ENCODE data around the gene SEMA3B. TPM values are rescaled to one million over a fixed set of nuclear protein-coding genes. Genes with fewer than 3 reads are reported as not detected.

The SEMA3B gene
- total and polyA plus RNA-seq, 9 of the 15 experiments (the other 6 are each of a cell fraction or from before 2014, with no cell fraction given): 0.03 to 1.8 (median 0.55) TPM; not detected in 1

DNA sequence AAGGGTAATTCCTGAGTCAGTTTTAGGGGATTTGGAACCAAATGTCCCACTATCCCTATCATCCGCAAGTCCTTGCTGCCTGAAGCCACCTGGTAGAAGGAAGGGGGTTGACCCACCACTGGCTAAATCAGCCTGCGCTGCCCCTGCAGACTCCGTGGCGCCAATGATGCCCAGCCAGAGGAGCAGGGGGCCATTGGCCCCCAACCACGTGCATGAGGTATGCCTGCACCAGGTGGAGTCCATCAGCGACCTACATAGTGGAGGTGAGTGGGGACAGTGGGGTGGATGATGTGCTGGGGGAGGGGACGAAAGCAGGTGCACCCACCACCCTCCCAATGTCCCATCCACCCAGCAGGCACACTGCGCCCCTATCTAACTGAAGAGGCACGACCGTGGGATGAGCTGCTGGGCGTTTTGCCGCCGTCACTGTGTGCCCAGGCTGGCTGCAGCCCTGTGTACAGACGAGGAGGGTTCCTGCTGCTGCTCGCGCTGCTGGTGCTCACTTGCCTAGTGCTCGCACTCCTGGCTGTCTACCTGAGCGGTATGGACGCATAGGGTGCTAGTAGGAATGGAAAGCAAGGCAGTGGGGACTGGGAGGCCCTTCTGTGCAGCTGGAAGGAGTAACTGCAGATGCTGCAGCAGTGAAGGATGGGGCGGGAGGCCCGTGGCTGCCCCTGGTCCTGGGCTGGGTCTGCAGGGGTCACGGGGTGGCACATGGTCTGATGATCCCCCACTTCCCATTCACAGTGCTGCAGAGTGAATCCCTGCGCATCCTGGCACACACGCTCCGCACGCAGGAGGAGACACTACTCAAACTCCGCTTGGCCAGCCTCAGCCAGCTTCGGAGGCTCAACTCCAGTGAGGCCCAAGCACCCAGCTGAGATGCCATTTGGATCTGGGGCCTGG, 17.6 kb downstream of the SEMA3B start:
- no peak for FAIRE-seq
- peak; percentile 35 for TF ChIP-seq RBM22 (IDR thresholded peaks at IDR 0.05; ENCODE audit: low read depth, low read length, poor library complexity, severe bottlenecking)
- no peak for TF ChIP-seq ZNF217 (CRISPR knock-in tag; IDR thresholded peaks at IDR 0.05)
- TF ChIP-seq POLR2G (IDR thresholded peaks at IDR 0.05; ENCODE audit: low read depth, low read length): peak; percentile 61; the same call in 1 of the 2 replicates
- TF ChIP-seq SP2 (IDR thresholded peaks at IDR 0.05; ENCODE audit: extremely low read depth, low read depth, low read length, poor library complexity, severe bottlenecking): no peak
- no peak for TF ChIP-seq CBFB (CRISPR knock-in tag; IDR thresholded peaks at IDR 0.05)
- TF ChIP-seq, protein P1, sequence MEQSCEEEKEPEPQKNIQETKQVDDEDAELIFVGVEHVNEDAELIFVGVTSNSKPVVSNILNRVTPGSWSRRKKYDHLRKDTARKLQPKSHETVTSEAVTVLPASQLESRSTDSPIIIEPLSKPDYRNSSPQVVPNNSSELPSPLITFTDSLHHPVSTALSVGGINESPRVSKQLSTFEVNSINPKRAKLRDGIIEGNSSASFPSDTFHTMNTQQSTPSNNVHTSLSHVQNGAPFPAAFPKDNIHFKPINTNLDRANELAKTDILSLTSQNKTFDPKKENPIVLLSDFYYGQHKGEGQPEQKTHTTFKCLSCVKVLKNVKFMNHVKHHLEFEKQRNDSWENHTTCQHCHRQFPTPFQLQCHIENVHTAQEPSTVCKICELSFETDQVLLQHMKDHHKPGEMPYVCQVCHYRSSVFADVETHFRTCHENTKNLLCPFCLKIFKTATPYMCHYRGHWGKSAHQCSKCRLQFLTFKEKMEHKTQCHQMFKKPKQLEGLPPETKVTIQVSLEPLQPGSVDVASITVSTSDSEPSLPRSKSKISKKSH (CRISPR knock-in tag; IDR thresholded peaks at IDR 0.05): no peak
- TF ChIP-seq ZNF592 (IDR thresholded peaks at IDR 0.05): no peak
- TF ChIP-seq BRD9 (IDR thresholded peaks at IDR 0.05; ENCODE audit: low read depth, partially characterized antibody): no peak
- no peak for TF ChIP-seq L3MBTL2 (IDR thresholded peaks at IDR 0.05)
- TF ChIP-seq BRD4 (IDR thresholded peaks at IDR 0.05): no peak
- peak; percentile 68 for TF ChIP-seq RBFOX2 (IDR thresholded peaks at IDR 0.05; ENCODE audit: low read depth, low read length)
- TF ChIP-seq MAFF (IDR thresholded peaks at IDR 0.05; ENCODE audit: low read length): no peak
- no peak for TF ChIP-seq NFYB (IDR thresholded peaks at IDR 0.05; ENCODE audit: extremely low read depth, insufficient read length)

More for the DNA sequence above, 17.6 kb downstream of the SEMA3B start:
- intact Hi-C loops (cut with micrococcal nuclease): no loop called here
- Histone ChIP-seq H3K9ac (ENCODE audit: insufficient read depth in 1 of 2, low read depth in 2 of 2, low read length in 2 of 2) (peak overlapping the region in 1 of 2 experiments; percentile 35; a peak in 1 of 4 replicates), H3K4me2 (ENCODE audit: insufficient read depth, low read length) (no peak overlapping the region), H2AFZ (ENCODE audit: low read depth, low read length) (no peak overlapping the region), H3K9me3 (replicated peaks; ENCODE audit: control insufficient read depth, insufficient read depth, low read depth, low read length) (no peaks in the 10 kb centered on the region), H3K27me3 (ENCODE audit: control insufficient read depth in 2 of 2, insufficient read depth in 2 of 2, low read length in 2 of 2) (no peaks in the 10 kb centered on the region), H4K20me1 (replicated peaks; ENCODE audit: control insufficient read depth, insufficient read depth, low read length) (no peaks in the 10 kb centered on the region), H3K4me1 (replicated peaks in 1 of 2; ENCODE audit: control insufficient read depth in 2 of 2, insufficient read depth in 2 of 2, low read length in 2 of 2) (peaks cover 0 to 34% of the 10 kb centered on the region in 2 experiments; a peak in 3 of 5 replicates), H3K27ac (ENCODE audit: extremely low read depth, low read depth, low read length) (no peak overlapping the region), H3K4me3 (no peak overlapping the region), H3K9me1 (ENCODE audit: control insufficient read depth, insufficient read depth, low read length) (no peaks in the 10 kb centered on the region), H3K79me2 (ENCODE audit: control insufficient read depth, insufficient read depth, low read length) (peaks cover 21% of the 10 kb centered on the region), H3K36me3 (ENCODE audit: control insufficient read depth, insufficient read depth, low read length) (peaks cover 49% of the 10 kb centered on the region; the same call in 2 of the 3 replicates)
- ChIA-PET CTCF (ENCODE audit: low intra/inter-chr PET ratio) (no interaction called here), POLR2A (interaction anchor here (0.6 to 1.7 kb wide), 2 partner anchors 10 to 12 kb away, joined by 4 to 8 read pairs; partner anchors contain the start of genes HYAL3 and NAA80)
- WGBS (ENCODE audit: insufficient coverage, low coverage, missing lambda C conversion rate): 84% methylated on average over 19 of the region's 28 CpGs
- ATAC-seq (no peak), DNase-seq (ENCODE audit: extremely low read depth in 1 of 4, low spot score in 3 of 4) (no peak)
- BruUV-seq (replicated peaks): no TSS peak
- in situ Hi-C loops (cut with MboI): no loop called here
